Erythroblast (primary cell): ENCODE data around the gene NRG2.

ENCODE experiments used
- GATA1 ChIP-seq: IDR thresholded peaks from 2 replicates; pipeline ENCODE4 v1.6.1; 2011; ENCODE audit warnings: low read depth, mild to moderate bottlenecking, control low read depth, low read length, moderate library complexity
- POLR2A ChIP-seq: IDR thresholded peaks from 2 replicates; pipeline ENCODE4 v1.6.1; 2011; ENCODE audit warnings: mild to moderate bottlenecking, low read length

DNA sequence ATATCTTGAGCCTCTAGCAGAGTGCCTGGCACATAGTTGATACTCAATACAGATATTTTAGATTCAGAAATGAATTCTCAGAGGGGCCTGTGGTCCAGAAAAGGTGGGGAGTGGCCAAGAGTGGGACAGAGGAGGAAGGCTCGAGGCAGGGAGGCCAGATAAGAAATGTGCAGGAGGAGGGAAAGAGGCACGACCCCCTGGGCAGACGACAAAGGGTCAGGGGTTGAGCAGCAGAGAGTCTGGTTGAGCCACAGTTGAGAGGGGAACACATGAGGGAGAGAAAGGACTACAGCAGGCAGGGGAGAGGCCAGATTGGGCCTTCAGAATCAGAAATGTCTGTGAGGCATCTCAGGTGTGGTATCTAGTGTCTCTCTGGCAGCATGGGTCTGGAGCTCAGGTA, 158.4 kb downstream of the NRG2 start:
- no peak for TF ChIP-seq POLR2A
- no peak for TF ChIP-seq GATA1
